Colonic mucosa (tissue), 4 donors: ENCODE results near the gene PRKCE. TPM values are rescaled to one million over a fixed set of nuclear protein-coding genes. Genes with fewer than 3 reads are reported as not detected.
"Not testable (repeated sequence)": the region's sequence is repeated elsewhere in the genome, so short reads cannot be mapped to it uniquely, and the experiment has no call there.

Experiments used
- DNase-seq: peaks from one replicate; pipeline ENCODE4 v3.0.0-alpha.2; 2020
- H3K27ac ChIP-seq: fragments of 200-600 bp; one replicate; pipeline ENCODE4 v1.8.0; 2021
- H3K27me3 ChIP-seq: fragments of 200-600 bp; one replicate; pipeline ENCODE4 v1.8.0; 2021
- H3K36me3 ChIP-seq: fragments of 200-600 bp; one replicate; pipeline ENCODE4 v1.8.0; 2021
- H3K4me1 ChIP-seq: fragments of 200-600 bp; one replicate; pipeline ENCODE4 v1.8.0; 2021; ENCODE audit warnings: mild to moderate bottlenecking
- H3K4me3 ChIP-seq: fragments of 200-600 bp; one replicate; pipeline ENCODE4 v1.8.0; 2021
- H3K9ac ChIP-seq, 2 donors: one replicate each; pipeline ENCODE4 v1.7.0; 2013; ENCODE audit warnings: control low read depth in 2 of 2, low read depth in 2 of 2, low read length in 2 of 2
- H3K9me3 ChIP-seq: fragments of 200-600 bp; one replicate; pipeline ENCODE4 v1.8.0; 2021
- intact Hi-C: fragments of 100-400 bp; cut with DNase I; formaldehyde crosslinking; loops from one replicate; pipeline ENCODE4 v1.14.1; 2022
- total RNA-seq, 2 donors: library from RNA; stranded (reverse); fragmentation: NEBNext Ultra II Directional in 1 of 2; extraction: Animal tissue kit (Norgen Biotek cat#: 25700) in 1 of 2; gene quantifications; one replicate each; pipeline ENCODE4 v1.2.1, GENCODE V29; 2021
- TF ChIP-seq, protein P1 (sequence below): fragments of 200-600 bp; IDR thresholded peaks from one replicate; pipeline ENCODE4 v1.8.0; 2022; ENCODE audit warnings: antibody characterized with exemption, mild to moderate bottlenecking
- donor health status: healthy.
- donor health status: DM: no; HTN: no; CAD: no.
- donor health status: DM: no; HTN: no; CAD: no.

Gene PRKCE
- total RNA-seq, 2 donors from 2014 or later, result 17.5 to 25.8 TPM

DNA sequence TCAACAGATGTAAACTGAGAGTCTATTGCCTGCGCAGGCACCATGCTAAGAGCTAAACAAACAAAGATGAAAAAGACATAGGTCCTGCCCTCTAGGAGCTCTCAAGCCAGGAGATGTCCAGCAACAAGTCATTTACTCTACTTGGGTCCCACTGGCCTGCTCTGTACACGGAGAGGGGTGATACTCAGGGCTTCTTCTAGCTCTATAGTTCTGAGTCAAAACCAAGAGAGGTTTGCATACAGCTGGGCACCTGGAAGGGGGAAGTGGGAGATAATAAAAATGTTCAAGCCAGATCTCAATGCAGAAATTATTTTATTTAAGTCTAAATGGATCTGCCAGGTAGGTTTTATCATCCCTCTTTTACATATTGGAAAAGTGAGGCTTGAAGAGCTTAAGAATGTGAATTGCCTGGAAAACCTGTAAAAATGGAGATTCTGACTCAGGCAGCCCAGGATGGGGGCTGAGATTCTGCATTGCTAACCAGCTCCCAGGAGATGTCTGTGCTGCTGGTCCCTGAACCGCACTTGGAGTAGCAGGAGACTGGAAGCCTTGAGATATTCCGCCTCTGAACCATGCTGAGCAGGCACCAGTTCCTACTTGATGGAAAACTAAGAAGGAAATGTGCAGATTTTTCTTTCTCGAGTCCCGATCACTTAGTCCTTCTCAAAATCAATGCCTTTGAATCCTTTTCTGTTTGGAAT, 201.1 kb downstream of the PRKCE start:
- Histone ChIP-seq H3K27ac (no peak overlapping the region), H3K36me3 (no peaks in the 10 kb centered on the region), H3K4me1 (no peaks in the 10 kb centered on the region), H3K4me3 (no peak overlapping the region), H3K9me3 (no peaks in the 10 kb centered on the region), H3K9ac (no peak overlapping the region), H3K27me3 (no peaks in the 10 kb centered on the region)
- DNase-seq, result no peak
- TF ChIP-seq, protein P1, sequence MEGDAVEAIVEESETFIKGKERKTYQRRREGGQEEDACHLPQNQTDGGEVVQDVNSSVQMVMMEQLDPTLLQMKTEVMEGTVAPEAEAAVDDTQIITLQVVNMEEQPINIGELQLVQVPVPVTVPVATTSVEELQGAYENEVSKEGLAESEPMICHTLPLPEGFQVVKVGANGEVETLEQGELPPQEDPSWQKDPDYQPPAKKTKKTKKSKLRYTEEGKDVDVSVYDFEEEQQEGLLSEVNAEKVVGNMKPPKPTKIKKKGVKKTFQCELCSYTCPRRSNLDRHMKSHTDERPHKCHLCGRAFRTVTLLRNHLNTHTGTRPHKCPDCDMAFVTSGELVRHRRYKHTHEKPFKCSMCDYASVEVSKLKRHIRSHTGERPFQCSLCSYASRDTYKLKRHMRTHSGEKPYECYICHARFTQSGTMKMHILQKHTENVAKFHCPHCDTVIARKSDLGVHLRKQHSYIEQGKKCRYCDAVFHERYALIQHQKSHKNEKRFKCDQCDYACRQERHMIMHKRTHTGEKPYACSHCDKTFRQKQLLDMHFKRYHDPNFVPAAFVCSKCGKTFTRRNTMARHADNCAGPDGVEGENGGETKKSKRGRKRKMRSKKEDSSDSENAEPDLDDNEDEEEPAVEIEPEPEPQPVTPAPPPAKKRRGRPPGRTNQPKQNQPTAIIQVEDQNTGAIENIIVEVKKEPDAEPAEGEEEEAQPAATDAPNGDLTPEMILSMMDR, result no peak
- intact Hi-C loops, result no loop called here

DNA sequence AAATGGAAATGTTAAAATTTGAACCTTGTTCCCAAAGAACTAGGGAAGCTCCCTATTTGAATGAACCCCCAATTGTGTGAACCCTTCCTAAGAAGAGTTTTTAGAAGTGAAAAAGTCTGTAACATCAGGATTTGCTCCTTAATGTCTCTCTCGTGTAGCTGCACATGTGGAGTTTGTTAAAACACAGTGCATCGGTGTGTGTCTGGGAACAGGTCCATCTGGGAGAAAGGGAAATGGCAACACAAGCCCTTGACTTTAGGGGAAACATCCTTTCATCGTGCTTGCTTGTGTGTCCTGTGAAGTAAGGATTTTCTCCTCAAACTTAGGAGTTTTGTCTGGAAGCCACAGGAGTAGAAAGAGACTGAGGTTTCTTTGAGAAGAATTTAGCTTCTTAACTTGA, 203.9 kb downstream of the PRKCE start:
- H3K4me3 ChIP-seq, result no peak overlapping the region
- no peaks in the 10 kb centered on the region for H3K36me3 ChIP-seq
- no peaks in the 10 kb centered on the region for H3K9me3 ChIP-seq
- no peaks in the 10 kb centered on the region for H3K27me3 ChIP-seq
- H3K9ac ChIP-seq, result no peak overlapping the region
- no peak overlapping the region for H3K27ac ChIP-seq
- intact Hi-C loops, result no loop called here
- DNase-seq, result no peak
- H3K4me1 ChIP-seq, result peaks cover 4% of the 10 kb centered on the region
- TF ChIP-seq, protein P1, result no peak

DNA sequence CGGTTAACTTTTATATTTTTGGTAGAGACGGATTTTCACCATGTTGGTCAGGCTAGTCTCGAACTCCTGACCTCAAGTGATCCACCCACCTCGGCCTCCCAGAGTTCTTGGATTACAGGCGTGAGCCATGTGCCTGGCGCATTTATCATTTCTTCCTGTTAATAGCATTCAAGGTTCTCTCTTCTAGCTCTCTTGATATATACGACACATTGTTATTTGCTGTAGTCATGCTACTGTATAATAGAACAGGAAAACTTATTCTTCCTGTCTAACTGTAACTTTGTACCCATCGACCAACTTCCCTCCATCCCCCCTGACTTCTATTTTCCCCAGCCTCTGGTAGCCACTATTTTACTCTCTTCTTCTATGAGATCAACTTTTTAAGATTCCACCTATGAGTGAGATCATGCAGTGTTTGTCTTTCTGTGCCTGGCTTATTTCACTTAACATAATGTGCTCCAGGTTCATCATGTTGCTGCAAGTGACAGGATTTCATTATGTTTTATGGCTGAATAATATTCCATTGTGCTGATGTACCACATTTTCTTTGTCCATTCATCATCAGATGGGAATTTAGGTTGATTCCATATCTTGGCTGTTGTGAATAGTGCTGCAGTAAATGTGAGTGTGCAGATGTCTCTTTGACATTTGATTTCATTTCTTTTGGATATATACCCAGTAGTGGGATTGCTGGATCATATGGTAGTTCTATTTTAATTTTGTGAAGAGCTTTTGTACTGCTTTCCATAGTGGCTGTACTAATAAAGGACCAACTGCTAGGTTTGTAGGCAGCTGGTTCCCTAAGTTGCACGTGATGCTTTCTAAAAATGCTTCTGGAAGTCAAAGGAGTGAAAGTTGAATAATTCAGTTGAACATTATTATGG, 205.2 kb downstream of the PRKCE start:
- intact Hi-C loops, result no loop called here
- no peaks in the 10 kb centered on the region for H3K36me3 ChIP-seq
- DNase-seq, result no peak
- peaks cover 4% of the 10 kb centered on the region for H3K4me1 ChIP-seq
- H3K27me3 ChIP-seq, result no peaks in the 10 kb centered on the region
- no peaks in the 10 kb centered on the region for H3K9me3 ChIP-seq
- no peak overlapping the region for H3K4me3 ChIP-seq
- H3K9ac ChIP-seq, result no peak overlapping the region
- no peak overlapping the region for H3K27ac ChIP-seq
- TF ChIP-seq, protein P1, result no peak

DNA sequence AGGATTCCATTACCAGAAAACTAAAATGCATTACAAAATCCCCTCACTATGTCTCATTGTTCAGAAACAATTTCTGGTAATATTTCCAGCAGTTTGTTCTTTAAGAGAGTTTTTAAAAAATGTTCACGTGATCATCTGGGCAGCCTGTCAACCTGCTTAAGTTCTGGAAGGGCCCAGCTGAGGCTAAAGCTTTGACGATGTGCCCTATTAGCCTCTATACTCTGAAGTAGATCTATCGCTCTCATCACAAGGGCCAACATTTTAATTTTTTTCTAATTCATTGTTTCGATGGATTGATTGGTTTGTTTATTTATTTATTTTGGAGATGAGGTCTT, 205.8 kb downstream of the PRKCE start:
- H3K36me3 ChIP-seq, result no peaks in the 10 kb centered on the region
- peaks cover 4% of the 10 kb centered on the region for H3K4me1 ChIP-seq

DNA sequence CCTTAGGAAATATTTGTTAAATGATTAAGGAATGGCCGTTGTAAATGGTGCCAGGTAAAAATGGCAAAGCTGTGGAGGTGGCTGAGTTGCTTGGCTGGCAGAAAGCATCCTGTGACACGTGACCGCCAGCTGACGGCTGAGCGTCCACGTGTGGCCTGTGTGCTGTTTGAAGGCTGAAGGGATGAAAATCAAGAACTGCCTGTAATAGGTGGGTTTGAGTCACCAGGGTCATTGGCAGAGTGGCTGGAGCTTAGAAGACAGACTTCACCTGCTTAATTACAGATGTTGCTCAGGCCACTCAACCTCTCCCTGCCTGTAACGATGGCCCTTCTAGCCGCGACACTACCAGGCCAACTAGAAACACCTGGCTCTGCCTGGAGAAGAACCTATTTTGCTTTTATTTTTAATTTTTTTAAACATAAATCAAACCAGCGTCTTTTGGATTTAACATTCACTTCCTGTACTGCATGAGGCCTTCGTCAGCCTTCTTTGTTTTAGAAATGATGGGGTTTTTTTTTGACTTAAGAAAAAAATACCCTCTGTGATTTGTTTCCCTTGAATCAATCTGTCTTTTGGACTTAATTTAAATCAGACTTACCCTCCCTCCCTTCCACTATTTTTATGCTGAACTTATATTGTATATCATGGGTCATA, 206.5 kb downstream of the PRKCE start:
- H3K27ac ChIP-seq, result no peak overlapping the region
- intact Hi-C loops, result no loop called here
- no peak for DNase-seq
- no peaks in the 10 kb centered on the region for H3K9me3 ChIP-seq
- no peak overlapping the region for H3K9ac ChIP-seq
- no peak overlapping the region for H3K4me3 ChIP-seq
- TF ChIP-seq, protein P1, result no peak
- H3K36me3 ChIP-seq, result no peaks in the 10 kb centered on the region
- H3K27me3 ChIP-seq, result no peaks in the 10 kb centered on the region
- peaks cover 4% of the 10 kb centered on the region for H3K4me1 ChIP-seq

More for the DNA sequence above, 205.8 kb downstream of the PRKCE start:
- Histone ChIP-seq H3K4me3 (no peak overlapping the region), H3K27me3 (no peaks in the 10 kb centered on the region), H3K9me3 (no peaks in the 10 kb centered on the region), H3K9ac (no peak overlapping the region), H3K27ac (no peak overlapping the region)
- TF ChIP-seq, protein P1, result no peak
- no peak for DNase-seq
- intact Hi-C loops, result no loop called here

DNA sequence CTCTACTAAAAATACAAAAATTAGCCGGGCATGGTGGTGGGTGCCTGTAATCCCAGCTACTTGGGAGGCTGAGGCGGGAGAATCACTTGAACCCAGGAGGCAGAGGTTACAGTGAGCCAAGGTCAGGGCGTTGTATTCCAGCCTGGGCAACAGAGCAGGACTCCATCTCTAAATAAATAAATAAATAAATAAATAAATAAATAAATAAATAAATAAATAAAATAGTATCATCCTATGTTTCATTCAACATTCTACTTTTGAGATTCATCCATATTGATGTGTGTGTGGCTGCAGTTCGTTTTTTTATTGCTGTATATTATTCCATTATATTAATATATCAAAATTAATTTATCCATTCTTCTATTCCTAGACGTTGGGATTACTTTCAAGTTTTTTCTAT, 207.4 kb downstream of the PRKCE start:
- H3K27ac ChIP-seq, H3K4me3 ChIP-seq, H3K9ac ChIP-seq, H3K9me3 ChIP-seq, H3K27me3 ChIP-seq, DNase-seq, H3K36me3 ChIP-seq, intact Hi-C loops, H3K4me1 ChIP-seq: not testable (repeated sequence)
